ENCODE results near the gene ADAMTS1. TPM values are rescaled to one million over a fixed set of nuclear protein-coding genes. Genes with fewer than 3 reads are reported as not detected.
A peak's percentile ranks its signal among the peaks of the same experiment; 100 is the strongest.

Gene ADAMTS1
- total and polyA plus RNA-seq, 2 experiments from 2014 or later: 166 to 211 TPM

DNA sequence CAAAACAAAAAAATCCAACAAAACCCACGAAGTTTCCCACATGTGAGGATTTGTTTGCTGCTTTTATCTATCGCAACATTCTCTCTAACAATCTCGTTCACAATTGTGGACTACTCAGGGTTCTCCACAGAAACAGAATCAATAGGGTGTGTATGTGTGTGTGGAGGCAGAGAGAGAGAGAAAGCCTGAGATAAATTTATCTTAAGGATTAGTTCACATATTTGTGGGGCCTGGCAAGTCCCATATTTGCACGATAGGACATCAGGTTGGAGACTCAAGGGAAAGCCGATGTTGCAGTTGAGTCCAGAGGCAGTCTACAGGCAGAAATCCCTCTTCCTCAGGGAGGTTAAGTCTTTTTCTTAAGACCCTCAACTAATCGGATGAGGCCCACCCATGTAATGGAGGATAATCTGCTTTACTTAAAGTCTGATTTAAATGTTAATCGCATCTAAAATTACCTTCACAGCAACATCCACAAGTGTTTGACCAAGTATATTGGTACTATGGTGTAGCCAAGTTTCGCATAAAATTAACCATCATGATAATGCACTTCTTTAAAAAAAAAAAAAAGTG, 31.7 kb downstream of the ADAMTS1 start:
- no peak for TF ChIP-seq EZH2 (IDR thresholded peaks at IDR 0.05; ENCODE audit: insufficient read depth, poor library complexity, severe bottlenecking)
- no peak for TF ChIP-seq EZH2phosphoT487 (IDR thresholded peaks at IDR 0.05; ENCODE audit: insufficient read depth, low read depth)
- 76 to 81% methylated on average over 8 of the region's 8 CpGs for WGBS, 2 experiments (ENCODE audit: low coverage in 1 of 2, low lambda C conversion rate in 2 of 2, missing lambda C conversion rate in 2 of 2)
- Histone ChIP-seq H4K20me1 (ENCODE audit: insufficient read depth) (no peaks in the 10 kb centered on the region), H3K4me1 (ENCODE audit: insufficient read depth) (peaks cover 23% of the 10 kb centered on the region), H3F3A (ENCODE audit: insufficient read depth) (0 out of 2 replicates have a peak, but pooled peaks cover 4% of the 10 kb centered on the region), H3K9me3 (ENCODE audit: low read depth) (no peaks in the 10 kb centered on the region), H3K9me2 (ENCODE audit: insufficient read depth) (no peaks in the 10 kb centered on the region), H3K27me3 (replicated peaks; ENCODE audit: insufficient read depth) (no peaks in the 10 kb centered on the region), H3K27ac (no peak overlapping the region), H2AFZ (no peak overlapping the region), H3K36me3 (ENCODE audit: low read depth) (no peaks in the 10 kb centered on the region), H3K79me2 (ENCODE audit: insufficient read depth) (no peaks in the 10 kb centered on the region), H3K9ac (no peak overlapping the region), H3K4me3 (no peak overlapping the region), H3K4me2 (ENCODE audit: unreplicated experiment) (no peak overlapping the region)
- no peak for DNase-seq
- in situ Hi-C loops (cut with MboI): no loop called here

DNA sequence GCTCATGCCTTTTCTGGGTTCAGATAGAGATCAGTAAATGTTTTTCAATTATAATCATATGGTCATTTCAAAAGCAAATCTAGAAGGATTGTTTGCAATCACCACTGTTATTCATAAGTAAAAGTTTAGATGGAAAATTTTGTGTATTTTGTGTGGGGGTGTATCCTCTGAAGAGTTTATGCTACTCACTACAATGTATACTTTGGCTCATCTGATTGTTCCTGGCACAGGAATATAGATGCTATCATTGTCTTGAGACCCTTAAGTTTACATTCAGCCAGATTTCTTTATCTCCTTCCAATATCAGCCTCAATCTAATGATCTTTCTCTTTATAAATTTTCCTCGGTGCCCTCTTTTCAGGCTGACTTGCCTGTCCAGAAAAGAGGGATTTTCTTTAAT, 33.0 kb downstream of the ADAMTS1 start:
- H3K27ac ChIP-seq: no peak overlapping the region
- DNase-seq: no peak
- peaks cover 25% of the 10 kb centered on the region for H3K4me1 ChIP-seq (ENCODE audit: insufficient read depth)
- no peaks in the 10 kb centered on the region for H3K79me2 ChIP-seq (ENCODE audit: insufficient read depth)
- H3K9me2 ChIP-seq (ENCODE audit: insufficient read depth): no peaks in the 10 kb centered on the region
- H3K36me3 ChIP-seq (ENCODE audit: low read depth): no peaks in the 10 kb centered on the region
- H3K4me2 ChIP-seq (ENCODE audit: unreplicated experiment): no peak overlapping the region
- H3K27me3 ChIP-seq (replicated peaks; ENCODE audit: insufficient read depth): no peaks in the 10 kb centered on the region
- H3K9me3 ChIP-seq (ENCODE audit: low read depth): no peaks in the 10 kb centered on the region
- 90 to 100% methylated on average over 1 of the region's 1 CpG for WGBS, 2 experiments (ENCODE audit: low coverage in 1 of 2, low lambda C conversion rate in 2 of 2, missing lambda C conversion rate in 2 of 2)
- in situ Hi-C loops (cut with MboI): no loop called here
- no peak for TF ChIP-seq EZH2 (IDR thresholded peaks at IDR 0.05; ENCODE audit: insufficient read depth, poor library complexity, severe bottlenecking)
- TF ChIP-seq EZH2phosphoT487 (IDR thresholded peaks at IDR 0.05; ENCODE audit: insufficient read depth, low read depth): no peak
- 0 out of 2 replicates have a peak, but pooled peaks cover 4% of the 10 kb centered on the region for H3F3A ChIP-seq (ENCODE audit: insufficient read depth)
- no peak overlapping the region for H3K4me3 ChIP-seq
- H3K9ac ChIP-seq: no peak overlapping the region
- H2AFZ ChIP-seq: no peak overlapping the region
- no peaks in the 10 kb centered on the region for H4K20me1 ChIP-seq (ENCODE audit: insufficient read depth)

DNA sequence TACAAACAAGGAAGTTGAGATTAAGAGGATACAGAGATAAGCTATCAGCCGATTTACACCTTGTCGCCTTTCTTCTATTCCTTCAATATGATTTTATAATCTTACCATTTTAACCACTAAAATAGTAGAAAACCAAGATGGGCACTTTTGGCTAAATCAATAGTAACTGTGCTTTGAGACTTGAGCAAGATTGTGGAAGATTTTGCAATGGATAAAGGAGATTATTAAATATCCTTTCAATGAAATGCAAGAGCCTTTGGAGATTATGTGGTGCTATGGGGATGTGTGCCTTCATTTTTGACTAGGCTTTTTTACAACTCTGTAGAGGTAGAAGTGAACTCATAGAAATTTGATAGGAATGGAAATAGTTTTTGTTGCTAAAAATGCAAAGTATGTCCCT, 33.7 kb downstream of the ADAMTS1 start:
- no peak for DNase-seq
- Histone ChIP-seq H3F3A (ENCODE audit: insufficient read depth) (peaks cover 8% of the 10 kb centered on the region), H3K4me1 (ENCODE audit: insufficient read depth) (peaks cover 32% of the 10 kb centered on the region), H3K9ac (no peak overlapping the region), H2AFZ (no peak overlapping the region), H4K20me1 (ENCODE audit: insufficient read depth) (no peaks in the 10 kb centered on the region), H3K4me3 (no peak overlapping the region), H3K27ac (no peak overlapping the region), H3K27me3 (replicated peaks; ENCODE audit: insufficient read depth) (no peaks in the 10 kb centered on the region), H3K79me2 (ENCODE audit: insufficient read depth) (no peaks in the 10 kb centered on the region), H3K9me2 (ENCODE audit: insufficient read depth) (no peaks in the 10 kb centered on the region), H3K36me3 (ENCODE audit: low read depth) (no peaks in the 10 kb centered on the region), H3K9me3 (ENCODE audit: low read depth) (no peaks in the 10 kb centered on the region), H3K4me2 (ENCODE audit: unreplicated experiment) (no peak overlapping the region)
- 92 to 98% methylated on average over 2 of the region's 2 CpGs for WGBS, 2 experiments (ENCODE audit: low coverage in 1 of 2, low lambda C conversion rate in 2 of 2, missing lambda C conversion rate in 2 of 2)
- in situ Hi-C loops (cut with MboI): no loop called here
- no peak for TF ChIP-seq EZH2 (IDR thresholded peaks at IDR 0.05; ENCODE audit: insufficient read depth, poor library complexity, severe bottlenecking)
- no peak for TF ChIP-seq EZH2phosphoT487 (IDR thresholded peaks at IDR 0.05; ENCODE audit: insufficient read depth, low read depth)

DNA sequence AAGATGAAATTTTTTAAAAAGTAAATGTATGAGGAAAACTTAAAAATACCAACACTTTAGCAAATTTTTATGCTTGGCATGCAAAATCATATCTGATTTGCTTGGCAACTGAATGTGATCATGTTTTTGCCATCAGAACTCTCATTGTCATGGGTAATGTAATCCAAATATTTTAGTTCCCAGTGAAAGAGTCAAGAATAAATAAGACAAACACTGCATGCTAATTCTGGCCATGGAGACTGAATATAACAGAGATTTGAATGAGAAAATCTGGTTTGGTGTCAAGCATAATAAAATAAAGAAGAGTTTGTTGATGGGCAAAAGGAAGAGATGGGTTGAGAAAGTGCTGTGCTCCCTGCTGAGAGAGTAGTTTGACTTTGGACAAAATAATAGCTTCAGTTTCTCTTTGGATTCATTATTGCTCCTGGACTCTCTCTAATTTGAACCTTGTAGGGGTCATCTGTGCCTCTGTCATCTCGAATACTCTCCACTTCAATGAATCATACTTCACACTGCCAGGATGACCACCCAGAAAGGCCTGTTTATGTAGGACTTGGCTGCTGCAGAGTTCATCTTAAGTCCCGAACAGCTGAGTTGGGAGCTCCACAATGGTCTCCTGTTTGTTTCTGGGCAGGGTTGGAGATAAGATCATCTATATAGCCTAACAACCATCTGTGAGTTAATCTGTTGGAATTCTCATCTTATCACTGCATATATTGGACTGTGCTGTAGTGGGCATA, 34.4 kb downstream of the ADAMTS1 start:
- no peaks in the 10 kb centered on the region for H3K27me3 ChIP-seq (replicated peaks; ENCODE audit: insufficient read depth)
- no peak overlapping the region for H3K4me2 ChIP-seq (ENCODE audit: unreplicated experiment)
- peak; percentile 27 for DNase-seq
- no peak overlapping the region for H3K9ac ChIP-seq
- H3K4me3 ChIP-seq: no peak overlapping the region
- H3K4me1 ChIP-seq (ENCODE audit: insufficient read depth): peaks cover 34% of the 10 kb centered on the region
- in situ Hi-C loops (cut with MboI): no loop called here
- no peaks in the 10 kb centered on the region for H4K20me1 ChIP-seq (ENCODE audit: insufficient read depth)
- H3K27ac ChIP-seq: no peak overlapping the region; the same call in 1 of the 2 replicates
- H3K9me3 ChIP-seq (ENCODE audit: low read depth): no peaks in the 10 kb centered on the region
- peaks cover 15% of the 10 kb centered on the region for H3F3A ChIP-seq (ENCODE audit: insufficient read depth)
- TF ChIP-seq EZH2phosphoT487 (IDR thresholded peaks at IDR 0.05; ENCODE audit: insufficient read depth, low read depth) (no peak), EZH2 (IDR thresholded peaks at IDR 0.05; ENCODE audit: insufficient read depth, poor library complexity, severe bottlenecking) (no peak)
- H3K9me2 ChIP-seq (ENCODE audit: insufficient read depth): no peaks in the 10 kb centered on the region
- H3K79me2 ChIP-seq (ENCODE audit: insufficient read depth): no peaks in the 10 kb centered on the region
- 19 to 24% methylated on average over 2 of the region's 2 CpGs for WGBS, 2 experiments (ENCODE audit: low coverage in 1 of 2, low lambda C conversion rate in 2 of 2, missing lambda C conversion rate in 2 of 2)
- no peaks in the 10 kb centered on the region for H3K36me3 ChIP-seq (ENCODE audit: low read depth)
- no peak overlapping the region for H2AFZ ChIP-seq
